GM13977 (cell line): ENCODE measurements around the gene TAS2R42.

Experiments
- DNase-seq: peaks from one replicate; pipeline ENCODE4 v3.0.0; 2012; ENCODE audit warnings: low spot score
- in situ Hi-C: fragments of 300-500 bp; cut with MboI; formaldehyde crosslinking; loops from one replicate; pipeline ENCODE4 v1.12.0; 2022; ENCODE audit warnings: low sequenced_read_pairs, low pct_unique_long_range_greater_than_20kb, mixed read lengths, inconsistent platforms; ENCODE audit not compliant: unreplicated experiment
- TF ChIP-seq, protein P1 (sequence below): IDR thresholded peaks from 2 replicates; pipeline ENCODE4 v1.5.1; 2012; ENCODE audit warnings: mild to moderate bottlenecking, control low read depth; ENCODE audit not compliant: insufficient read depth; ENCODE audit errors: extremely low read depth, missing control alignments

TAS2R42 gene

DNA sequence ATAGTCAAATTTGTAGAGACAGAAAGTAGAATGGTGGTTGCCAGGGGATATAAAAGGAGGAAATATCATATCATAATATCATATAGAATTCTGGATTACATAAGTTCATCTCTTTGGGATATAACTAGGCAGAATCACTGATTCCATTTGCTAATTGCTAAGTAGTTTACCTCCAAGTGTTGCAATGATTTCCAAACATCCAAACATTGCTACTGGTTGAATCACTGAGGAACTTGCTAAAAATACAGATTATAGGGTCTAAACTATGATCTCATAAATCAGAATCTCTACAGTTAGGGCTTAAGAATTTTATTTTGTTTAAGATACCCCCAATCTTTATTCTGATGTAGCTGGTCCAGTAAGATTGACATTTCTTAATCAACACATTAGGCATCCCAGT is 16.1 kb upstream of the TAS2R42 start:
- TF ChIP-seq, protein P1, sequence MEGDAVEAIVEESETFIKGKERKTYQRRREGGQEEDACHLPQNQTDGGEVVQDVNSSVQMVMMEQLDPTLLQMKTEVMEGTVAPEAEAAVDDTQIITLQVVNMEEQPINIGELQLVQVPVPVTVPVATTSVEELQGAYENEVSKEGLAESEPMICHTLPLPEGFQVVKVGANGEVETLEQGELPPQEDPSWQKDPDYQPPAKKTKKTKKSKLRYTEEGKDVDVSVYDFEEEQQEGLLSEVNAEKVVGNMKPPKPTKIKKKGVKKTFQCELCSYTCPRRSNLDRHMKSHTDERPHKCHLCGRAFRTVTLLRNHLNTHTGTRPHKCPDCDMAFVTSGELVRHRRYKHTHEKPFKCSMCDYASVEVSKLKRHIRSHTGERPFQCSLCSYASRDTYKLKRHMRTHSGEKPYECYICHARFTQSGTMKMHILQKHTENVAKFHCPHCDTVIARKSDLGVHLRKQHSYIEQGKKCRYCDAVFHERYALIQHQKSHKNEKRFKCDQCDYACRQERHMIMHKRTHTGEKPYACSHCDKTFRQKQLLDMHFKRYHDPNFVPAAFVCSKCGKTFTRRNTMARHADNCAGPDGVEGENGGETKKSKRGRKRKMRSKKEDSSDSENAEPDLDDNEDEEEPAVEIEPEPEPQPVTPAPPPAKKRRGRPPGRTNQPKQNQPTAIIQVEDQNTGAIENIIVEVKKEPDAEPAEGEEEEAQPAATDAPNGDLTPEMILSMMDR: no peak
- no peak for DNase-seq
- in situ Hi-C loops: no loop called here

DNA sequence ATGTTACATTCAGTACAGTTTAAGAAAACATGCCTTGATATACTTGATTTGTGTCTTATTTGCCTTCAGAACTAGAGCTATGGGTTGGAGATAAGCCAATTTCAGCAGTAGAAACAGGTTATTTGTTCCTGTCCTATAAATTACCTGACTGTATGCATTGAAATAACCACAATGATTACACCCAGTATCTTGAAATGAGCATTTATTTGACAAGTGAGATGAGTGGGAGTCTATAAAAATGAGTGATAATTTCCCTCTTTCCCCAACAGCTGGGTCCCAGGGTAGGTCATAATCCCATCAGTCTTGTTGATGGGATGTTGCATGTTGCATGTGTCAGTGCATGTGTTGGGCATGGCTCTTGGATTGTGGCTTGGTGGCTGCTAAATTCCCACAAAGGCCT is 3.7 kb downstream of the TAS2R42 start:
- TF ChIP-seq, protein P1: no peak
- in situ Hi-C loops: no loop called here
- no peak for DNase-seq

DNA sequence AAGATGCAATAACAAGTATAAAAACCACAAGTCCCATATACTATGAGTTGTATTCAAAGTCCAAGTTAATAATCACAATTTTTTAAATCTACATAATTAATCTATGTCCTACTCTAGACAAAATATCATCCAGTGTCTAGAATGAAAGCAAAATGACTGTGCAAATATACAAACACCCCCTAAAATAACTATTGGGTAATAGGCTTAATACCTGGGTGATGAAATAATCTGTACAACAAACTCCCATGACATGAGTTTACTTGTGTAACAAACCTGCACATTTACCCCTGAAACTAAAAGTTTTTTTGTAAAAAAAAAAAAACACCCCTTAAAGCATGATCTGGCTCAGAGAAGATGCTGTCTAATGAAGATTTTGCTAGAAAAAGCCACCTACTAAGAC is 4.2 kb downstream of the TAS2R42 start:
- TF ChIP-seq, protein P1: no peak
- no peak for DNase-seq
- in situ Hi-C loops: no loop called here

DNA sequence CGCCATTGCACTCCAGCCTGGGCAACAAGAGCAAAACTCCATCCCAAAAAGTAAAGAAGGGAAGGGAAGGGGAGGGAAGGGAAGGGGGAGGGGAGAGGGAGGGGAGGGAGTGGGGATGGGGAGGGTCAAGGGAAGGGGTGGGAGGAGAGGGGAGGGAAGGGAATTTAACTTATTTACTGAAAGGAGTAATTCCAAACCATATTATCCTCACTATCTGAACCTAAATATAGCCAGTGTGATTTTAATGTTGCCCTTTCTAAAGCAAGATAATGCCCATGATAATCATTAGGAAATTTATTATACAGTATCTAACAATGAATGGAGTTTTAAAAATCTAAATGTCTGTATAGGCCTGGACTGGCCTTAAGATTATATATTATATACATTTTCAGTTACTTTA is 8.5 kb downstream of the TAS2R42 start:
- DNase-seq: no peak
- TF ChIP-seq, protein P1: no peak
- in situ Hi-C loops: no loop called here

DNA sequence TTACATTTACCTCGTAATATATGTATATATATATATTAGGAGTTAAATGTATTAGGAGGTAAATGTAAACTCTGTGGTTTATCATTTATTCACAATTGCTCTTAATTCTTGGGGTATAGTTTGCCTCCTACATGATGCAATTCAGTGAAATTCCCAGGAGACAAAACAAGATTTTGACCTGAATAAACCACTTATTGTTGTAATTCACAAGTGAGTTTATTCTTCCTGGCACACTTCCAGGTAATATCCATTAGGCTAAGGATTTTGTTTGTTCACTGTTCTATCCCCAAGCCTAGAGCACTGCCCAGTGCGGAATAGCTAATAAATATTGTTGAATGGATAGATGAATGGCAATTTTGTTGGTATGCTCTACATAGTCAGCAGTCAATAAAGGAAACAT is 12.7 kb downstream of the TAS2R42 start:
- DNase-seq: no peak
- TF ChIP-seq, protein P1: no peak
- in situ Hi-C loops: no loop called here

DNA sequence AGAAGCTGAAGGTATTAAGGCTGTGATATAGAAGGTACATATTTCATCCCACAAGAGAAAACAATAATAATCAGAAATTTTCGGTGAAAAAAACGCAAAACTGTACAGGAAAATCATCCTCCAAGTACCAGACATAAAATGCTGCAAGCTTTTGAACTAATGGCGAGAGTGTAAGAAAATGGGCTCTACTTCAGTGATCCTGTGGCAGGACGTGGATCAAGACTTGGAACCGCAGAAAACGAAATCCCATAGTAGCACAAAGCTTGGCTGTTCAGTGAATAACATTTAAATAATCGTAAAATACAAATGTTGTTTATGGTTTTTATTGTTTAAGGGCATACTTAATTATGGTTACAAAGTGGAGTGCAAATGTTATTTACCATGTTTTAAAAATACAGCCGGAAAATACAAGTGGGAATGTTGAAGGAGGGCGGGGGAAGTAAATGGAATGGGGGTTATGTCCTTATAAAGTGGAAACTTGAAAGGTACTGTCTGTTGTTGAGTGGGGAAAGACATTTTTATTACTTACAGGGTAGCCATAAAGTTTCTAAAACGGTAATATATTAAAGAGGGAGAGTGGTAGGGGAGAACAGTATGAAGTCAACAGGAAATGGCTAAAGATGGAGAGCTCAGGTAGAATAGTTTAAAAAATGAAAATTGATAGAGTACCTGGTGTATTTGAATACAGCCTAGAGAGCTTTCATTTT is 14.6 kb downstream of the TAS2R42 start:
- TF ChIP-seq, protein P1: no peak
- DNase-seq: no peak
- in situ Hi-C loops: no loop called here
